Gastrocnemius medialis (tissue), 4 donors: ENCODE data around the gene SVOPL. TPM values are rescaled to one million over a fixed set of nuclear protein-coding genes. Genes with fewer than 3 reads are reported as not detected.
"Not testable (repeated sequence)": the region's sequence is repeated elsewhere in the genome, so short reads cannot be mapped to it uniquely, and the experiment has no call there.

Experiments
- ATAC-seq, 2 donors: fragments of 150-250 bp; one replicate each; pipeline ENCODE4 v1.9.1; 2016
- DNase-seq, 2 donors: peaks; one replicate each; pipeline ENCODE4 v3.0.0-alpha.2; 2019
- H3K27ac ChIP-seq, 4 donors: fragments of 200-600 bp; sonication (generic); 1 replicate in 1 of 4; 2 replicates in 3 of 4; pipeline ENCODE4 v1.5.1; 2016 to 2018; ENCODE audit warnings: mild to moderate bottlenecking in 2 of 4, moderate library complexity in 1 of 4
- H3K27me3 ChIP-seq, 3 donors: fragments of 200-600 bp; sonication (generic) in 2 of 3; 1 replicate in 1 of 3; 2 replicates in 2 of 3; pipeline versions ENCODE4 v1.5.1 to v1.6.0; 2016 to 2019; ENCODE audit warnings: mild to moderate bottlenecking in 1 of 3, moderate library complexity in 1 of 3
- H3K36me3 ChIP-seq, 2 donors: fragments of 200-600 bp; sonication (generic) in 1 of 2; one replicate each; pipeline ENCODE4 v1.5.1; 2017 to 2018
- H3K4me1 ChIP-seq, 2 donors: fragments of 200-600 bp; sonication (generic) in 1 of 2; one replicate each; pipeline ENCODE4 v1.5.1; 2016 to 2017; ENCODE audit warnings: mild to moderate bottlenecking in 2 of 2
- H3K4me3 ChIP-seq, 4 donors: fragments of 200-600 bp; sonication (generic) in 3 of 4; 1 replicate in 1 of 4; 2 replicates in 3 of 4; pipeline ENCODE4 v1.5.1; 2016 to 2019; ENCODE audit warnings: mild to moderate bottlenecking in 2 of 4
- H3K9me3 ChIP-seq, 3 donors: fragments of 200-600 bp; sonication (generic) in 2 of 3; 1 replicate in 1 of 3; 2 replicates in 2 of 3; pipeline ENCODE4 v1.5.1; 2016 to 2019
- POLR2A ChIP-seq, 2 donors: fragments of 450-650 bp; IDR thresholded peaks; one replicate each; pipeline ENCODE4 v1.6.1; 2017; ENCODE audit warnings: antibody characterized with exemption in 2 of 2, mild to moderate bottlenecking in 2 of 2, moderate library complexity in 2 of 2
- in situ Hi-C, 4 donors: fragments of 200-750 bp; cut with MboI; loops; one replicate each; pipeline versions ENCODE4 v1.15.0 to v1.8.0; 2017; ENCODE audit warnings: low sequenced_read_pairs in 4 of 4
- intact Hi-C: fragments of 100-400 bp; cut with DNase I; formaldehyde crosslinking; loops from one replicate; pipeline ENCODE4 v1.15.1; 2023; ENCODE audit warnings: low total_unique reads
- total RNA-seq, 4 donors: library from RNA; depleted of rRNA; stranded (reverse); fragments of >200 nt; gene quantifications; one replicate each; pipeline versions ENCODE4 v1.1.0 to v1.2.3, GENCODE V29; 2016
- TF ChIP-seq, protein P1 (sequence below), 5 experiments: fragments of 450-650 bp in 3 of 5; fragments of 200-600 bp in 2 of 5; sonication (generic) in 2 of 5; IDR thresholded peaks in 4 of 5; conservative IDR thresholded peaks in 1 of 5; 1 replicate in 4 of 5; 2 replicates in 1 of 5; pipeline ENCODE4 v1.5.1; 2016 to 2019; ENCODE audit warnings: antibody characterized with exemption in 5 of 5, mild to moderate bottlenecking in 3 of 5, moderate library complexity in 3 of 5

The SVOPL gene
- total RNA-seq, 4 donors from 2014 or later: not detected

GRCh38 chr7:138691178-138691577, 10.0 kb downstream of the SVOPL start:
- no peak overlapping the region for H3K4me3 ChIP-seq
- no peak for ATAC-seq
- in situ Hi-C loops (no loop called here), intact Hi-C loops (no loop called here)
- no peak for DNase-seq
- no peak overlapping the region for H3K27ac ChIP-seq
- no peaks in the 10 kb centered on the region for H3K4me1 ChIP-seq
- H3K9me3 ChIP-seq: no peaks in the 10 kb centered on the region
- H3K27me3 ChIP-seq: no peaks in the 10 kb centered on the region
- no peak for TF ChIP-seq POLR2A (IDR thresholded peaks at IDR 0.05)
- H3K36me3 ChIP-seq: no peaks in the 10 kb centered on the region

- intact Hi-C loops: no loop called here
- no peak overlapping the region for H3K27ac ChIP-seq
- TF ChIP-seq, protein P1, sequence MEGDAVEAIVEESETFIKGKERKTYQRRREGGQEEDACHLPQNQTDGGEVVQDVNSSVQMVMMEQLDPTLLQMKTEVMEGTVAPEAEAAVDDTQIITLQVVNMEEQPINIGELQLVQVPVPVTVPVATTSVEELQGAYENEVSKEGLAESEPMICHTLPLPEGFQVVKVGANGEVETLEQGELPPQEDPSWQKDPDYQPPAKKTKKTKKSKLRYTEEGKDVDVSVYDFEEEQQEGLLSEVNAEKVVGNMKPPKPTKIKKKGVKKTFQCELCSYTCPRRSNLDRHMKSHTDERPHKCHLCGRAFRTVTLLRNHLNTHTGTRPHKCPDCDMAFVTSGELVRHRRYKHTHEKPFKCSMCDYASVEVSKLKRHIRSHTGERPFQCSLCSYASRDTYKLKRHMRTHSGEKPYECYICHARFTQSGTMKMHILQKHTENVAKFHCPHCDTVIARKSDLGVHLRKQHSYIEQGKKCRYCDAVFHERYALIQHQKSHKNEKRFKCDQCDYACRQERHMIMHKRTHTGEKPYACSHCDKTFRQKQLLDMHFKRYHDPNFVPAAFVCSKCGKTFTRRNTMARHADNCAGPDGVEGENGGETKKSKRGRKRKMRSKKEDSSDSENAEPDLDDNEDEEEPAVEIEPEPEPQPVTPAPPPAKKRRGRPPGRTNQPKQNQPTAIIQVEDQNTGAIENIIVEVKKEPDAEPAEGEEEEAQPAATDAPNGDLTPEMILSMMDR (IDR thresholded peaks at IDR 0.05 in 4 of 5, conservative IDR thresholded peaks at IDR 0.05 in 1 of 5): no peak
- TF ChIP-seq POLR2A (IDR thresholded peaks at IDR 0.05): no peak
- H3K4me1 ChIP-seq: no peaks in the 10 kb centered on the region
- H3K36me3 ChIP-seq: no peaks in the 10 kb centered on the region
- in situ Hi-C loops: no loop called here
- H3K4me3 ChIP-seq: no peak overlapping the region
- no peaks in the 10 kb centered on the region for H3K27me3 ChIP-seq
- ATAC-seq (no peak), DNase-seq (no peak)
- no peaks in the 10 kb centered on the region for H3K9me3 ChIP-seq
These were observed 10.7 kb downstream of the SVOPL start for GRCh38 chr7:138690495-138690894.

DNA sequence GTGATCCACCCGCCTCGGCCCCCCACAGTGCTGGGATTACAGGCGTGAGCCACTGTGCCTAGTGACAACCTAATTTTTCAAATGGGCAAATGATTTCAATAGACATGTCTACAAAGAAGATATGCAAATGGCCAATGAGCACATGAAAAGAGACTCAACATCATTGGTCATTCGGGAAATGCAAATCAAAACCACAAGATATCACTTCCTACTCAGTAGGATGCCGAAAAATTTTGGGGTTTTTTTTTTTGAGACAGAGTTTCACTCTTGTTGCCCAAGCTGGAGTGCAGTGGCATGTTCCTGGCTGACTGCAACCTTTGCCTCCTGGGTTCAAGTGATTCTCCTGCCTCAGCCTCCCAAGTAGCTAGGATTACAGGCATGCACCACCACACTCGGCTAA, 13.1 kb downstream of the SVOPL start:
- H3K4me3 ChIP-seq, H3K4me1 ChIP-seq, DNase-seq, H3K36me3 ChIP-seq, H3K27me3 ChIP-seq, H3K9me3 ChIP-seq, ATAC-seq, in situ Hi-C loops, intact Hi-C loops, H3K27ac ChIP-seq: not testable (repeated sequence)

DNA sequence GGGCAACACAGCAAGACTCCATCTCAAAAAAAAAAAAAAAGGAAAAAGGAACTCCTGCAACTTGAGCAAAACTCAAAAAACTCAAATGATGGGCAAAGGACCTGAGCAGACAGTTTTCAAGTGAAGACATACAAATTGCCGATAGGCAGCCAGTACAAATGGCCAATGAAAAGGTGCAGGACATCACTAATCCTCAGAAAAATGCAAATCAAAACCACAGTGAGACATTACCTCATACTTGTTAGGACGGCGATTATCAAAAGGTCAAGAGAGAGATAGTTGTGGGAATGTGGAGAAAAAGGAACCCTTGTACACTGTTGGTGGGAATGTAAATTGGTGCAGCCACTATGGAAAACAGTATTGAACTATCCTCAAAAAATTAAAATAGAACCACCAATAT, 16.8 kb downstream of the SVOPL start:
- H3K9me3 ChIP-seq: no peaks in the 10 kb centered on the region
- no peaks in the 10 kb centered on the region for H3K36me3 ChIP-seq
- H3K4me1 ChIP-seq: no peaks in the 10 kb centered on the region
- TF ChIP-seq POLR2A (IDR thresholded peaks at IDR 0.05): no peak
- TF ChIP-seq, protein P1 (IDR thresholded peaks at IDR 0.05 in 4 of 5, conservative IDR thresholded peaks at IDR 0.05 in 1 of 5): no peak
- no peak for ATAC-seq
- in situ Hi-C loops: no loop called here
- intact Hi-C loops: no loop called here
- DNase-seq: no peak
- no peak overlapping the region for H3K27ac ChIP-seq
- no peak overlapping the region for H3K4me3 ChIP-seq
- H3K27me3 ChIP-seq: no peaks in the 10 kb centered on the region

GRCh38 chr7:138679793-138680192, 21.4 kb downstream of the SVOPL start:
- in situ Hi-C loops: no loop called here
- Histone ChIP-seq H3K4me1 (no peaks in the 10 kb centered on the region), H3K27me3 (no peaks in the 10 kb centered on the region), H3K4me3 (no peak overlapping the region), H3K27ac (no peak overlapping the region), H3K36me3 (no peaks in the 10 kb centered on the region), H3K9me3 (no peaks in the 10 kb centered on the region)
- ATAC-seq (no peak), DNase-seq (no peak)
- TF ChIP-seq, protein P1 (IDR thresholded peaks at IDR 0.05 in 4 of 5, conservative IDR thresholded peaks at IDR 0.05 in 1 of 5): no peak
- TF ChIP-seq POLR2A (IDR thresholded peaks at IDR 0.05): no peak
- intact Hi-C loops: no loop called here

GRCh38 chr7:138670594-138670993, 30.6 kb downstream of the SVOPL start:
- peaks cover 0 to 3% (median 3%) of the 10 kb centered on the region in 3 donors for H3K27me3 ChIP-seq
- ATAC-seq: no peak

More at GRCh38 chr7:138670594-138670993, 30.6 kb downstream of the SVOPL start:
- in situ Hi-C loops (no loop called here), intact Hi-C loops (no loop called here)
- Histone ChIP-seq H3K4me3 (no peak overlapping the region), H3K9me3 (no peaks in the 10 kb centered on the region), H3K27ac (no peak overlapping the region), H3K4me1 (no peaks in the 10 kb centered on the region), H3K36me3 (no peaks in the 10 kb centered on the region)
- TF ChIP-seq, protein P1 (IDR thresholded peaks at IDR 0.05 in 4 of 5, conservative IDR thresholded peaks at IDR 0.05 in 1 of 5): no peak
- TF ChIP-seq POLR2A (IDR thresholded peaks at IDR 0.05): no peak
- DNase-seq: no peak
